H1 (cell line): ENCODE results near the gene DCAF7.

ENCODE experiments used
- CEBPB ChIP-seq: IDR thresholded peaks from 2 replicates; pipeline ENCODE4 v1.6.1; 2012; ENCODE audit warnings: low read depth, low read length
- CTCF ChIP-seq, 3 experiments: IDR thresholded peaks; 1 replicate in 2 of 3; 2 replicates in 1 of 3; pipeline versions ENCODE4 v1.5.1 to v1.6.1; 2011; ENCODE audit warnings: low read length in 3 of 3, mild to moderate bottlenecking in 3 of 3, inconsistent platforms in 2 of 3, low read depth in 1 of 3, moderate library complexity in 1 of 3; ENCODE audit not compliant: insufficient read depth in 1 of 3; ENCODE audit errors: control extremely low read depth in 1 of 3
- EP300 ChIP-seq, 2 experiments: IDR thresholded peaks; 1 replicate in 1 of 2; 2 replicates in 1 of 2; pipeline ENCODE4 v1.6.1; 2011 to 2012; ENCODE audit warnings: low read depth in 2 of 2, low read length in 2 of 2, mild to moderate bottlenecking in 2 of 2, borderline replicate concordance in 1 of 2, inconsistent platforms in 1 of 2, moderate library complexity in 1 of 2
- POLR2A ChIP-seq, 2 experiments: IDR thresholded peaks; 1 replicate in 1 of 2; 2 replicates in 1 of 2; pipeline ENCODE4 v1.6.1; 2011; ENCODE audit warnings: low read depth in 2 of 2, low read length in 2 of 2, mild to moderate bottlenecking in 2 of 2; ENCODE audit errors: control extremely low read depth in 1 of 2
- POU5F1 ChIP-seq: IDR thresholded peaks from 2 replicates; pipeline ENCODE4 v1.6.1; 2011; ENCODE audit warnings: low read depth, mild to moderate bottlenecking, low read length, moderate library complexity
- SIN3A ChIP-seq, 2 experiments: IDR thresholded peaks in 1 of 2; conservative IDR thresholded peaks in 1 of 2; 2 replicates each; pipeline ENCODE4 v1.6.1; 2011 to 2012; ENCODE audit warnings: low read length in 2 of 2, improper control_type of control experiment in 1 of 2, low read depth in 1 of 2, mild to moderate bottlenecking in 1 of 2
- SP1 ChIP-seq: IDR thresholded peaks from 2 replicates; pipeline ENCODE4 v1.6.1; 2011; ENCODE audit warnings: low read depth, low read length
- SP2 ChIP-seq: IDR thresholded peaks from 2 replicates; pipeline ENCODE4 v1.6.1; 2012; ENCODE audit warnings: mild to moderate bottlenecking, low read length, inconsistent platforms
- USF2 ChIP-seq: IDR thresholded peaks from 2 replicates; pipeline ENCODE4 v1.6.1; 2011; ENCODE audit warnings: low read length, improper control_type of control experiment

DNA sequence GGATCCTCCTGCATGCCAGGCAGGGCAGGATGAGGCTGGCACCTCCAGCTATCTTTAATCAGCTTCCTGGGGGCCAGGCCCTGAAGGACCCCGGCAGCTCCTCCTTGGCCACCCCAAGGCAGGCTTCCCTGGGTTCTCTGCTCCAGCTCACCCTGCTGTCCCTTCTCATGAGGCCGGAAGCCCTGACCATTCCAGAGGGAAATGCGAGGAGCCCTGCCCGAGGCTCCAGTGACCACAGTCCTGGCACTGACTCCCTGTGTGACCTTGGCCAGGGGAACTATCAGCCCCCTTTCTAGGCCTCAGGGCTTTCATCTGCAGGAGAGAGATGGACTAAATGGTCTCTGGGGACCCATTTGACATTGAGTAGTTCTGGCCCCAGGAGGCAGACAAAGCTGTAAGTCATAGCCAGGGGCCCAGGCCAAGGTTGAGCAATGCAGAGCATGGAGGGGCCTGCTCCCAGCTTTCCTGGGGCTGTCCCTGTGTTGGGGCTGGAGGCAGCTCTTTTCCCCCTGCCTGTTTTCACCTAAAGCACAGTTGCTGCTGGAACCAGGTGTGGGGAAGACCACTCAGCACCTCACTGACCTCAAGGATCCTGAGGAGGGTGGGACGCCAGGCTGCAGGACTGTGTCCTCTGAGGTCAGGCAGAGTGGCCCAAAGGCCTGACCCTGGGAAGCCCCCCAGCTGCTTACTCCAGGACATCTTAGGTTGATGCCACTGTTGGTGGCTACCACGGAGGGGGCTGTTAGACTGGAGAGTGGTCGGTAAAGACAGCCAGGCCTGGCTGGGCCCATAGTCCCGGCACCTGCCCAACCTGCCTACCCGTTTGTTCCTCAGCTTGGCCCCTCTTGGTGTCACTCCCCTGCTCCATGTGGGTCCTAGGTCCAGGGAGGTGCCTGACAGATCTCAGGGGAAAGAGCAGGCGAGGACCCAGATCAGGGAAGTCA is 19.0 kb upstream of the DCAF7 start:
- no peak for TF ChIP-seq CTCF (IDR thresholded peaks at IDR 0.05; ENCODE audit: control extremely low read depth in 1 of 3, insufficient read depth in 1 of 3, low read depth in 1 of 3, low read length in 3 of 3)
- TF ChIP-seq USF2: no peak
- TF ChIP-seq SP2: no peak
- no peak for TF ChIP-seq POLR2A (IDR thresholded peaks at IDR 0.05; ENCODE audit: control extremely low read depth in 1 of 2, low read depth in 2 of 2, low read length in 2 of 2)
- TF ChIP-seq CEBPB: no peak
- no peak for TF ChIP-seq SIN3A (conservative IDR thresholded peaks at IDR 0.05 in 1 of 2, IDR thresholded peaks at IDR 0.05 in 1 of 2; ENCODE audit: low read depth in 1 of 2, low read length in 2 of 2)
- no peak for TF ChIP-seq EP300 (IDR thresholded peaks at IDR 0.05; ENCODE audit: borderline replicate concordance in 1 of 2, low read depth in 2 of 2, low read length in 2 of 2)
- TF ChIP-seq SP1: no peak
- TF ChIP-seq POU5F1: no peak
